GM18519 (cell line): ENCODE data around the gene MMP8.
"Not testable (repeated sequence)": the region's sequence is repeated elsewhere in the genome, so short reads cannot be mapped to it uniquely, and the experiment has no call there.

Experiments used
- ATAC-seq: cut with Tn5 transposase; IDR thresholded peaks from one replicate; pipeline ENCODE4 v1.9.1; 2021; ENCODE audit warnings: mild to moderate bottlenecking, moderate library complexity; ENCODE audit not compliant: unreplicated experiment, low FRiP score

Gene MMP8

GRCh38 chr11:102724904-102725500 lies at the start of gene MMP8:
MMP8 (minus strand) TSS chr11:102724954; CDS start chr11:102724855, 99 bp downstream.
- ATAC-seq: no peak

GRCh38 chr11:102773386-102773785 lies 48.6 kb upstream of the MMP8 start:
- no peak for ATAC-seq

GRCh38 chr11:102771351-102771750 lies 46.6 kb upstream of the MMP8 start:
- ATAC-seq: no peak

- ATAC-seq: no peak
Measured at GRCh38 chr11:102770191-102770590, 45.4 kb upstream of the MMP8 start.

GRCh38 chr11:102767800-102768199 lies 43.0 kb upstream of the MMP8 start:
- ATAC-seq: no peak

- ATAC-seq: no peak
Measured at GRCh38 chr11:102763440-102763839, 38.7 kb upstream of the MMP8 start.

GRCh38 chr11:102762361-102762767 lies 37.6 kb upstream of the MMP8 start:
- no peak for ATAC-seq

GRCh38 chr11:102761646-102762238 lies 37.0 kb upstream of the MMP8 start:
- ATAC-seq: no peak

GRCh38 chr11:102760344-102761035 lies 35.7 kb upstream of the MMP8 start:
- no peak for ATAC-seq

- ATAC-seq: no peak
Measured at GRCh38 chr11:102757823-102758549, 33.2 kb upstream of the MMP8 start.

GRCh38 chr11:102753267-102753666 lies 28.5 kb upstream of the MMP8 start:
- no peak for ATAC-seq

GRCh38 chr11:102751673-102752072 lies 26.9 kb upstream of the MMP8 start:
- ATAC-seq: no peak

- ATAC-seq: no peak
Measured at GRCh38 chr11:102749101-102749722, 24.5 kb upstream of the MMP8 start.

GRCh38 chr11:102746746-102747578 lies 22.2 kb upstream of the MMP8 start:
- ATAC-seq: not testable (repeated sequence)

GRCh38 chr11:102734650-102735049 lies 9.9 kb upstream of the MMP8 start:
- ATAC-seq: no peak

GRCh38 chr11:102733232-102733875 lies 8.6 kb upstream of the MMP8 start:
- peak; percentile 85 for ATAC-seq

GRCh38 chr11:102730944-102731343 lies 6.2 kb upstream of the MMP8 start:
- ATAC-seq: not testable (repeated sequence)

- ATAC-seq: no peak
Measured at GRCh38 chr11:102729849-102730815, 5.4 kb upstream of the MMP8 start.
